GM19025 (cell line): Measurements from ENCODE around the gene CYP2C19.
"Not testable (repeated sequence)": the region's sequence is repeated elsewhere in the genome, so short reads cannot be mapped to it uniquely, and the experiment has no call there.

Experiments
- ATAC-seq: cut with Tn5 transposase; IDR thresholded peaks from one replicate; pipeline ENCODE4 v1.9.1; 2021; ENCODE audit warnings: mild to moderate bottlenecking, low read depth, moderate library complexity; ENCODE audit not compliant: unreplicated experiment

CYP2C19 gene

GRCh38 chr10:94762393-94762792 lies at the start of gene CYP2C19:
TSS of gene CYP2C19 (plus strand) at chr10:94762681. CDS start at chr10:94762706, 25 bp downstream.
- ATAC-seq, result no peak

GRCh38 chr10:94725871-94726270 lies 36.6 kb upstream of the CYP2C19 start:
- ATAC-seq, result no peak

DNA sequence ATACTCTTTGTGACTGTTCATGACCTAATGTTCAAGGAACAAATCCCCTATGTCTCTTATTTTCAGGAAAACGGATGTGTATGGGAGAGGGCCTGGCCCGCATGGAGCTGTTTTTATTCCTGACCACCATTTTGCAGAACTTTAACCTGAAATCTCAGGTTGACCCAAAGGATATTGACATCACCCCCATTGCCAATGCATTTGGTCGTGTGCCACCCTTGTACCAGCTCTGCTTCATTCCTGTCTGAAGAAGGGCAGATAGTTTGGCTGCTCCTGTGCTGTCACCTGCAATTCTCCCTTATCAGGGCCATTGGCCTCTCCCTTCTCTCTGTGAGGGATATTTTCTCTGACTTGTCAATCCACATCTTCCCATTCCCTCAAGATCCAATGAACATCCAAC lies 27.3 kb upstream of the CYP2C19 start:
- no peak for ATAC-seq

DNA sequence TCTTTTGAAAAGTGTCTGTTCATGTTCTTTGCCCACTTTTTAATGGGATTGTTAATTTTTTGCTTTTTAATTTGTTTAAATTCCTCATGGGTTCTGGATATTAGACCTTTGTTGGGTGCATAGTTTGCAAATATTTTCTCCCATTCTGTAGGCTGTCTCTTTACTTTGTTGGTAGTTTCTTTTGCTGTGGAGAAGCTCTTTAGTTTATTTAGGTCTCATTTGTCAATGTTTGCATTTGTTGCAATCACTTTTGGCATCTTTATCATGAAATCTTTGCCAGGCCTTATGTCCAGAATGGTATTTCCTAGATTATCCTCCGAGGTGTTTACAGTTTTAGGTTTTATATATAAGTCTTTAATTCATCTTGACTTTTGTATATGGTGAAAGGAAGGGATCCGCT lies 23.9 kb upstream of the CYP2C19 start:
- no peak for ATAC-seq

- no peak for ATAC-seq
Observed at GRCh38 chr10:94747137-94747536, 15.3 kb upstream of the CYP2C19 start.

DNA sequence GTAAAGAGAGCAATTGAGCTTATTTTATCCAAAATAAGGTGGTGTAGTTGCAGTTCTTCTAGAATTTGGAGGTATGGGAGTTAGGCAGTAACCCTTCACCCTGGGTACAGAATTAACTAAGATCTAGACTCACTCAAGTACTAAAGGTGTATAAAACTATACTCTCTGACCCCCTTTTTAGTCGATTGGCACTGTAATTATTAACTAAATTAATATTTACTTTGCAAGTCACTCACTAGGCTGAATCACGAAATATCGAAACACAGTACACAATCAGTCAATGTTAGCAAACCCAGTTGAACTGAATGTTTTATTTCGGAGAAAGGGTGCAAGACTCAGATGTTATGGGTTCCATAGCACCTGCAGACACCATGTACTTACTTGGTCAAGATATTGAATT lies 14.6 kb upstream of the CYP2C19 start:
- no peak for ATAC-seq

DNA sequence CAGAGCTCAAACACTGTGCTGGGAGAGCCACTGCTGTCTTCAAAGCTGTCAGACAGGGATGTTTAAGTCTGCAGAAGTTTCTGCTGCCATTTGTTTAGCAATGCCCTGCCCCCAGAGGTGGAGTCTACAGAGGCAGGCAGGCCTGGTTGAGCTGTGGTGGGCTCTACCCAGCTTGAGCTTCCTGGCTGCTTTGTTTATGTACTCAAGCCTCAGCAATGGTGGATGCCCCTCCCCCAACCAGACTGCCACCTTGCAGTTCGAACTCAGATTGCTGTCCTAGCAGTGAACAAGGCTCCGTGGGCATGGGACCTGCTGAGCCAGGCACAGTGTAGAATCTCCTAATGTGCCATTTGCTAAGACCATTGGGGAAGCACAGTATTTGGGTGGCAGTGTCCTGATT lies 4.6 kb upstream of the CYP2C19 start:
- no peak for ATAC-seq

GRCh38 chr10:94760586-94761178 lies 1.8 kb upstream of the CYP2C19 start:
- ATAC-seq, result no peak

DNA sequence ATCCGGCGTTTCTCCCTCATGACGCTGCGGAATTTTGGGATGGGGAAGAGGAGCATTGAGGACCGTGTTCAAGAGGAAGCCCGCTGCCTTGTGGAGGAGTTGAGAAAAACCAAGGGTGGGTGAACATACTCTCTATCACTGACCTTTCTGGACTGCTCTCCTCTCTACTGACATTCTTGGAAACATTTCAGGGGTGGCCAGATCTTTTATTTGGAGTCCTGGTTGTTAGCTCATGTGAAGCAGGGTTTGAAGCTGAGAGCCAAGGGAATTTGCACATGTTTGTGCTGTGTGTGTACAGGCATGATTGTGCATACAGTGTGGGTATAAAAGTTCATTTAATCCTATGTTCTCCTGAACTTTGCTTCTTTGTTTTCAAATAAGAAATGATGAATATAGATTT lies 12.9 kb downstream of the CYP2C19 start:
- ATAC-seq, result not testable (repeated sequence)

DNA sequence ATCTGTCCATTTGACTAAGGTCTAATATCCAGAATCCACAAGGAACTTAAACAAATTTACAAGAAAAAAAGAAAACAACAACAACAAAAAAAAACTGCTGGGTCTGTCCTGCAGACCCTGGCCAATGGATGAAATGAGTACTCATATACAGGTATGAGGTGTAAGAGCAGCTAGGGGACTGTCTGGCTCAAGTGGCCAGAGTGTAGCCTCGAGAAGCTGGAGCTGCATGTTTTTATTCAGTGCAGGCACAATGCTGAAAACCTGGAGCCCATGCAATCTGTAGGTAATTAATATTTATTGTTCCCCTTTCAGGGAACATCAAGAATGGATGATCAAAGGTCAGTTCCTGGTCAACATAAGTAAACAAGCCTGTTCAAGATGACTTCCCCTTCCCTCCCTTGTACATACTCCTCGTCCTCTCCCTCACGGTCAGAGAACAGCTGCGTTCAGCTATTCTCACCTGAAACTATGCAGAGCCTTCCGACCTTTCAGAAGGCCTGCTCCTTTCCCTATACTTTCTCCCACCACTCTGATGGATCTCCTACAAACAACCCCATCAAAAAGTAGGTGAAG lies 15.5 kb downstream of the CYP2C19 start:
- ATAC-seq, result no peak

DNA sequence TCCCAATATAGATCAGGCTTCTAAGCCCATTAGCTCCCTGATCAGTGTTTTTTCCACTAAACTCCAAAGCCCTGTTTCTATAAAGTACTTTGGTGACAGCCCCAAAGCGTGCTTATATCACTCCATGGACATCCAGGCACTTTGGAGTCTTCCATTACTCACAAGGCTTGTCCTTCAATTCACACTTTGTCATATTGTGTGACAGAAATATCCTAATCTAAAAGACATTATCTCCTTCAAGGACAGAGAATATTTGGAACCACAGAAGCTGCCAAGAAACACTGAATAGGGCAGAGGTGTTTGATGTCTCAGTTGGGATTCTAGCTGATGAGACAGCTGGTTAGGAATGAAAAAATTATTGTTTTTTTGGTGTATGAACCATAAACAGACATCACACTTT lies 18.4 kb downstream of the CYP2C19 start:
- ATAC-seq, result no peak

GRCh38 chr10:94784256-94784655 lies 21.8 kb downstream of the CYP2C19 start:
- no peak for ATAC-seq

DNA sequence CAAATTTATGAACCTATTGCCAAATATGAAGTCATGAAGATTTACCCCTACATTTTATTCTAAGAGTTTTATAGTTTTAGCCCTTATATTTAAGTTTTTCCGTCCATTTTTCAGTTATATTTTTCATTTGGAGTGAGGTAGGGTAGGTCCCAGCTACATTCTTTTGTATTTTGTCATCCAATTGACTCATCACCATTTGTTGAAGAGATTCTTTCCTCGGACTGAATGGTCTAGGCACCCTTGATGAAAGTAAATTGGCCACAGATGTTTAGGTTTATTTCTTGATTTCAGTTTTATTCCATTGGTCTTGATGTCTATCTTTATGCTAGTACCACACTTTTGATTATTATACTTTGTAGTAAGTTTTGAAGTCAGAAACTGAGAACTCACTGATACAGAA lies 22.7 kb downstream of the CYP2C19 start:
- no peak for ATAC-seq

GRCh38 chr10:94800551-94800950 lies 38.1 kb downstream of the CYP2C19 start:
- not testable (repeated sequence) for ATAC-seq

GRCh38 chr10:94803307-94803706 lies 40.8 kb downstream of the CYP2C19 start:
- no peak for ATAC-seq

DNA sequence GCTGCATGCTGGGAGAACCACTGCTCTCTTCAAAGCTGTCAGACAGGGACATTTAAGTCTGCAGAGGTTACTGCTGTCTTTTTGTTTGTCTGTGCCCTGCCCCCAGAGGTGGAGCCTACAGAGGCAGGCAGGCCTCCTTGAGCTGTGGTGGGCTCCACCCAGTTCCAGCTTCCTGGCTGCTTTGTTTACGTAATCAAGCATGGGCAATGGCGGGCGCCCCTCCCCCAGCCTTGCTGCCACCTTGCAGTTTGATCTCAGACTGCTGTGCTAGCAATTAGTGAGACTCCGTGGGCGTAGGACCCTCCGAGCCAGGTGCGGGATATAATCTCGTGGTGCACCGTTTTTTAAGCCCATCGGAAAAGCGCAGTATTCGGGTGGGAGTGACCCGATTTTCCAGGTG lies 67.5 kb downstream of the CYP2C19 start:
- ATAC-seq, result not testable (repeated sequence)

- no peak for ATAC-seq
Observed at GRCh38 chr10:94846204-94846603, 83.7 kb downstream of the CYP2C19 start.

DNA sequence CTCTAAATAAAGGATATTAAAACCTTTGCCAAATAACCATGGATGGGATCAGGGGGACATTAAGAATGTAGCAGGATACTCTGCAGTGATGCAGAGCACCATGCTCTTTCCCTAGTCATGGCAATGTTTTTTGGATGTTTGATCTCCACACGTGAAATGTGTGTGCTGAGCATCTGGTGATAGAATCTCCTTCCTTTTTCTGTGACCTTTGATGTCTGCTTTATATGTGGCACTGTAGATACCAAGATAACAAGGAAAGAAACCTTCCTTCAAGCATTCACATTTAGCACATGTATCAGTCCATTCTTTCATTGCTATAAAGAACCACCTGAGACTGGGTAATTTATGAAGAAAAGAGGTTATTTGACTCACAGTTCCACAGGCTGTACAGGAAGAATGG lies 88.3 kb downstream of the CYP2C19 start:
- no peak for ATAC-seq

DNA sequence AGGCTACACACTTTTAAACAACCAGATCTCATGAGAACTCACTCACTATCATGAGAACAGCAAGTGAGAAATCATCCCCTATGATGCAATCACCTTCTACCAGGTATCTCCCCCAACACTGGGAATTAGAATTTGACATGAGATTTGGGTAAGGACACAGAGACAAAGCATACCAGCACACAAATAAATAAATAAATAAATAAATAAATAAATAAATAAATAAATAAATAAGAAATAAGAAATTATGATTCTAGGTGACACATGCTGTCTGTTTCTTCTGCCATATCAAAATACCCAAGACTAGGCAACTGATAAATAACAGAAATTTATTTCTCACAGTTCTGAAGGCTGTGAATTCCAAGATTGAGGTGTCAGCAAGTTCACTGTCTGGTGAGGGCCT lies 88.8 kb downstream of the CYP2C19 start:
- no peak for ATAC-seq

DNA sequence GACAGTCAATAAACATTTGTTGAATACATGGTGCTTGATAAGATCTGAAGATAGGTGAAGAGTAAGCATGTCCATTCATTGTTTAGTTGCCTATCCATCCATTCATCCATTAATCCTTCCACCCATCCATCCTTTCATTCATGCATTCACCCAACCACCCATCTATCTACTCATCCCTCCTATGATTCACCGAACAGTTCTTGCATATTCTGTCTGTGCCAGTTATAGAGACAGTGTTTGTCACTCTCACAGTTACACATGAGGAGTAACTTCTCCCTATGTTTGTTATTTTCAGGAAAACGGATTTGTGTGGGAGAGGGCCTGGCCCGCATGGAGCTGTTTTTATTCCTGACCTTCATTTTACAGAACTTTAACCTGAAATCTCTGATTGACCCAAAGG lies 90.0 kb downstream of the CYP2C19 start:
- no peak for ATAC-seq

DNA sequence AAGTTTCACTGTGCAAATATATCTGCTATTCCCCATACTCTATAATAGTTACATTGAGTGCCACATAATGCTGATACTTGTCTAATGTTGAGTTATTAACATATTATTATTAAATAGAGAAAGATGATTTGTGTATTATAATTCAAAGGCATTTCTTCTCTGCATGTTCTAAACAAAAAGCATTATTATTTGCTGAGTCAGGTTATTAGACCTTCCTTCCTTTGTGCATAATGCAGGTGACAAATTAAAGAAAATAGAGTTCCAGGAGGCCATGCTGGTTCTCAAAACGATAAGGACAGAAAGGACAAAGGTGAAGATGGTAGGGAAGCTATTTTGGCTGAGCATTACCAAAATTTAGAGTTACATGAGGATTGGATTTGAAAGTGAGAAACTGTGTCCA lies 90.6 kb downstream of the CYP2C19 start:
- ATAC-seq, result no peak

- ATAC-seq, result no peak
Observed at GRCh38 chr10:94858005-94858404, 95.5 kb downstream of the CYP2C19 start.

GRCh38 chr10:94859086-94859485 lies 96.6 kb downstream of the CYP2C19 start:
- no peak for ATAC-seq
